IMR-90 (cell line): ENCODE data around the gene STMN1. TPM values are rescaled to one million over a fixed set of nuclear protein-coding genes. Genes with fewer than 3 reads are reported as not detected.
A peak's percentile ranks its signal among the peaks of the same experiment; 100 is the strongest.

Experiments used
- ATAC-seq: fragments of 200-7000 bp; cut with Tn5 transposase; 2 replicates; pipeline ENCODE4 v1.9.1; 2020; ENCODE audit warnings: low read depth, mild to moderate bottlenecking, moderate library complexity
- BruUV-seq: library from RNA; stranded (reverse); fragments of 400-500 nt; replicated peaks from 2 replicates; lab custom pipeline; 2021; lab: Mats Ljungman, UMichigan
- CTCF ChIA-PET: fragments of 300-600 bp; formaldehyde crosslinking; extraction: SDS; loops from one replicate; lab custom pipeline; 2021; ENCODE audit warnings: antibody characterized with exemption; lab: Yijun Ruan, JAX
- POLR2A ChIA-PET: fragments of 300-600 bp; sonication (Branson Sonifier 250); formaldehyde crosslinking; loops from one replicate; lab custom pipeline; 2022; ENCODE audit warnings: antibody characterized with exemption; ENCODE audit not compliant: unreplicated experiment; lab: Charles Lee
- DNase-seq: peaks from one replicate; pipeline ENCODE4 v3.0.0; 2013
- H2AFZ ChIP-seq: replicated peaks from 2 replicates; pipeline ENCODE3; 2013; ENCODE audit warnings: low read length, mild to moderate bottlenecking; ENCODE audit not compliant: poor library complexity
- H2AK5ac ChIP-seq: 2 replicates; pipeline ENCODE4 v1.6.1; 2013; ENCODE audit warnings: low read depth, low read length, inconsistent platforms
- H2AK9ac ChIP-seq: replicated peaks from 2 replicates; pipeline ENCODE3; 2013; ENCODE audit warnings: mild to moderate bottlenecking, low read depth, low read length, moderate library complexity; ENCODE audit not compliant: poor library complexity
- H2BK120ac ChIP-seq: 2 replicates; pipeline ENCODE4 v1.6.1; 2013; ENCODE audit warnings: low read depth, low read length, inconsistent platforms
- H2BK15ac ChIP-seq: 3 replicates; pipeline ENCODE4 v1.6.1; 2013; ENCODE audit warnings: low read depth, low read length, inconsistent platforms
- H2BK20ac ChIP-seq: 2 replicates; pipeline ENCODE4 v1.6.1; 2013; ENCODE audit warnings: low read depth, mild to moderate bottlenecking, inconsistent platforms, low read length, moderate library complexity
- H2BK5ac ChIP-seq: 2 replicates; pipeline ENCODE4 v1.6.1; 2013; ENCODE audit warnings: mild to moderate bottlenecking, low read depth, low read length, inconsistent platforms; ENCODE audit not compliant: poor library complexity, severe bottlenecking
- H3K14ac ChIP-seq: replicated peaks from 2 replicates; pipeline ENCODE4 v1.6.1; 2013; ENCODE audit warnings: low read depth, low read length, inconsistent platforms
- H3K18ac ChIP-seq: 2 replicates; pipeline ENCODE4 v1.6.1; 2013; ENCODE audit warnings: low read depth, low read length, control low read depth
- H3K23ac ChIP-seq: 2 replicates; pipeline ENCODE4 v1.6.1; 2013; ENCODE audit warnings: low read depth, low read length, inconsistent platforms
- H3K27ac ChIP-seq: 2 replicates; pipeline ENCODE4 v1.5.1; 2013; ENCODE audit warnings: mild to moderate bottlenecking, control low read depth, low read length; ENCODE audit not compliant: insufficient read depth
- H3K27me3 ChIP-seq: 2 replicates; pipeline ENCODE4 v1.6.1; 2013; ENCODE audit warnings: low read length; ENCODE audit not compliant: control insufficient read depth, insufficient read depth
- H3K36me3 ChIP-seq: 2 replicates; pipeline ENCODE4 v1.6.1; 2013; ENCODE audit warnings: low read length, mixed read lengths; ENCODE audit not compliant: control insufficient read depth, insufficient read depth
- H3K4ac ChIP-seq: 2 replicates; pipeline ENCODE4 v1.6.1; 2013; ENCODE audit warnings: low read depth, low read length, inconsistent platforms
- H3K4me1 ChIP-seq: 2 replicates; pipeline ENCODE4 v1.6.1; 2013; ENCODE audit warnings: low read length, mixed read lengths; ENCODE audit not compliant: control insufficient read depth, insufficient read depth
- H3K4me2 ChIP-seq: 2 replicates; pipeline ENCODE4 v1.6.1; 2013; ENCODE audit warnings: low read depth, mild to moderate bottlenecking, control low read depth, low read length, moderate library complexity
- H3K4me3 ChIP-seq: 2 replicates; pipeline ENCODE4 v1.5.1; 2013; ENCODE audit warnings: low read depth, mild to moderate bottlenecking, control low read depth, low read length, moderate library complexity; ENCODE audit not compliant: insufficient read depth
- H3K56ac ChIP-seq: 2 replicates; pipeline ENCODE4 v1.6.1; 2013; ENCODE audit warnings: low read length, inconsistent platforms; ENCODE audit not compliant: insufficient read depth; ENCODE audit errors: extremely low read depth
- H3K79me1 ChIP-seq, 2 experiments: 2 replicates each; pipeline ENCODE4 v1.6.1; 2013; ENCODE audit warnings: low read length in 2 of 2, inconsistent platforms in 1 of 2, low read depth in 1 of 2
- H3K9ac ChIP-seq: 2 replicates; pipeline ENCODE4 v1.6.1; 2013; ENCODE audit warnings: low read depth, low read length, control low read depth
- H3K9me1 ChIP-seq: 2 replicates; pipeline ENCODE4 v1.6.1; 2013; ENCODE audit warnings: low read length, inconsistent platforms; ENCODE audit not compliant: insufficient read depth
- H3K9me3 ChIP-seq: 2 replicates; pipeline ENCODE4 v1.6.1; 2013; ENCODE audit warnings: low read length; ENCODE audit not compliant: control insufficient read depth, insufficient read depth
- H4K20me1 ChIP-seq: 2 replicates; pipeline ENCODE4 v1.6.1; 2013; ENCODE audit warnings: low read length, inconsistent platforms; ENCODE audit not compliant: insufficient read depth
- H4K5ac ChIP-seq: 2 replicates; pipeline ENCODE4 v1.6.1; 2013; ENCODE audit warnings: mild to moderate bottlenecking, low read depth, low read length, control low read depth
- H4K8ac ChIP-seq, 2 experiments: 2 replicates each; pipeline ENCODE4 v1.6.1; 2013; ENCODE audit warnings: low read depth in 2 of 2, low read length in 2 of 2, control low read depth in 1 of 2, inconsistent platforms in 1 of 2
- H4K91ac ChIP-seq: 2 replicates; pipeline ENCODE4 v1.6.1; 2013; ENCODE audit warnings: low read depth, low read length, inconsistent platforms; ENCODE audit not compliant: insufficient read depth
- BHLHE40 ChIP-seq: fragments of 150-350 bp; IDR thresholded peaks from 2 replicates; pipeline ENCODE4 v1.6.1; 2016; ENCODE audit warnings: mild to moderate bottlenecking, low read depth, low read length
- CEBPB ChIP-seq: IDR thresholded peaks from 2 replicates; pipeline ENCODE4 v1.6.1; 2012; ENCODE audit warnings: low read depth, low read length, improper control_type of control experiment
- CHD1 ChIP-seq: IDR thresholded peaks from 2 replicates; pipeline ENCODE4 v1.6.1; 2012; ENCODE audit warnings: low read depth, low read length, improper control_type of control experiment
- MAFK ChIP-seq: IDR thresholded peaks from 2 replicates; pipeline ENCODE4 v1.6.1; 2012; ENCODE audit warnings: low read depth, low read length, improper control_type of control experiment
- MAZ ChIP-seq: IDR thresholded peaks from 2 replicates; pipeline ENCODE4 v1.6.1; 2012; ENCODE audit warnings: low read depth, mild to moderate bottlenecking, low read length, improper control_type of control experiment, moderate library complexity, borderline replicate concordance
- MXI1 ChIP-seq: IDR thresholded peaks from 2 replicates; pipeline ENCODE4 v1.6.1; 2012; ENCODE audit warnings: low read depth, mild to moderate bottlenecking, low read length, moderate library complexity, borderline replicate concordance
- RAD21 ChIP-seq: IDR thresholded peaks from 2 replicates; pipeline ENCODE4 v1.6.1; 2012; ENCODE audit warnings: low read length, improper control_type of control experiment
- RCOR1 ChIP-seq: IDR thresholded peaks from 2 replicates; pipeline ENCODE4 v1.6.1; 2012; ENCODE audit warnings: mild to moderate bottlenecking, low read length, improper control_type of control experiment; ENCODE audit not compliant: insufficient replicate concordance
- SMC3 ChIP-seq: fragments of 150-350 bp; IDR thresholded peaks from 2 replicates; pipeline ENCODE4 v1.6.1; 2016; ENCODE audit warnings: low read depth, mild to moderate bottlenecking, antibody characterized with exemption, low read length, moderate library complexity
- WGBS, 2 experiments: methylation state at CpG; one replicate each; pipeline versions ENCODE4 v1.1.5 to v1.1.7; 2013; ENCODE audit warnings: missing lambda C conversion rate in 2 of 2; ENCODE audit not compliant: insufficient read length in 1 of 2; ENCODE audit errors: extremely low coverage in 2 of 2; 5-methylcytosine and 5-hydroxymethylcytosine counted together
- dilution Hi-C: fragments of 300-500 bp; cut with HindIII; formaldehyde crosslinking; loops from one replicate; pipeline ENCODE4 v1.14.3; 2018; ENCODE audit warnings: low sequenced_read_pairs; ENCODE audit not compliant: unreplicated experiment
- in situ Hi-C: fragments of 300-500 bp; cut with MboI; formaldehyde crosslinking; loops from 3 replicates; pipeline ENCODE4 v1.14.3; 2019; ENCODE audit warnings: low sequenced_read_pairs, inconsistent platforms, mixed read lengths
- intact Hi-C: fragments of 100-400 bp; cut with micrococcal nuclease; formaldehyde crosslinking; loops from 2 replicates; pipeline ENCODE4 v1.10.0; 2022
- polyA plus RNA-seq, 3 experiments: library from polyadenylated mRNA; depleted of rRNA; stranded (reverse); fragments of >200 nt; gene quantifications; 2 replicates each; pipeline ENCODE4 v1.2.3, GENCODE V29; 2012; ENCODE audit warnings: low replicate concordance in 1 of 3
- total RNA-seq: library from RNA; depleted of rRNA; stranded (reverse); fragments of >200 nt; gene quantifications from 2 replicates; pipeline ENCODE4 v1.2.3, GENCODE V29; 2012
- TF ChIP-seq, protein P1 (sequence below): conservative IDR thresholded peaks from 2 replicates; pipeline ENCODE4 v1.5.1; 2012; ENCODE audit warnings: mild to moderate bottlenecking, low read depth, low read length, improper control_type of control experiment

STMN1 gene
- total and polyA plus RNA-seq, 2 of the 4 experiments (the other 2 are of a cell fraction): 93.0 to 273 TPM

DNA sequence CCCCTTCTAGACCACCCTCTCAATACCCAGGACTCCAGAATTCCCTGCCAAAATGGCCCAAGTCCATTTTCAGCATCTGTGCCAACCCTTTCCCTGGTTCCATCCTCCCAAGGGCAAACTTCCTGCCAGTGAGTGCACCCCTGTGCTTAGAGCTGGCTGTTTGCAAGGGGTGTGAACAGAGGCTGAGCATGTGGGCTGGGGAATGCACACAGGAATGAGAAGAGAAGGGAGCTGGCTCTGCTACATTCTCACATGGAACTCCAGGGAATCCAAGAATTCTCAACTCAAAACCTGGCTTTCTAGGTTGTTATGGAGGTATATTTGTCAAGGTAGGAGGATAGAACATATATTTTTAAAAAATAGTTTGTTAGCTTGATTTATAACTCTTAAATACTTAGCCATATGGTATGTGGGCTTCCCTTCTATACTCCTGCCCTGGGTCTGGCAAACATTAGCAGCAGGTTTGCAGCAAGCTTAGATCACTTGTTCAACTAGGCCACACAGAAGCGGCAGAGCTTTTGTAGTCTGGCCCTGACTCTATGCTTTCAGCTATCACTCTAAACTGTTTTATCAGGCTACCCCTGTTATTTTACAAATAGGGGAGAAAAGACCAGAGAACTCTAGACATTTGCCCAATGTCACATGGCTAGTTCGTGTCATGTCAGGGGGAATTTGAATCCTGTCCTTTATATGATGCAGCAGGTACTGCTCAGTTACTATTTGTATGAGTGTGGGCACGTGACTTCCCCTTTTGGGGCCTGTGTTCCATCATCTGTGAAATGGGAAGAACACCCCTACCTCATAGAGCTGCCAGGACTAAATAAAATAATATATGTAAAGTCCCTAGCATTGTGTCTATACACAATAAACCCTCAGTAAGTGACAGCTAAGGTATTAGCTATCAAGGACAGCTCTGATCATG is 8.1 kb upstream of the STMN1 start:
- Histone ChIP-seq H3K79me1 (peaks cover 0 to 3% of the 10 kb centered on the region in 2 experiments; a peak in 1 of 4 replicates), H2BK120ac (no peak overlapping the region), H3K18ac (no peak overlapping the region), H3K4me3 (no peak overlapping the region), H3K56ac (no peak overlapping the region), H2BK20ac (peak overlapping the region; percentile 22; the same call in 1 of the 2 replicates), H3K27me3 (no peaks in the 10 kb centered on the region), H3K9me1 (peaks cover 8% of the 10 kb centered on the region; the same call in 1 of the 2 replicates), H3K14ac (0 out of 2 replicates have a peak overlapping the region, but pooled peaks have one; percentile 21), H4K20me1 (no peaks in the 10 kb centered on the region), H4K5ac (no peak overlapping the region), H3K9me3 (no peaks in the 10 kb centered on the region), H2BK5ac (no peak overlapping the region), H4K91ac (no peak overlapping the region), H2AK5ac (no peak overlapping the region), H2AK9ac (peak overlapping the region; percentile 81), H3K36me3 (no peaks in the 10 kb centered on the region), H3K4me2 (no peak overlapping the region), H3K23ac (0 out of 2 replicates have a peak overlapping the region, but pooled peaks have one; percentile 33), H2AFZ (peak overlapping the region; percentile 61), H2BK15ac (no peak overlapping the region), H3K4ac (0 out of 2 replicates have a peak overlapping the region, but pooled peaks have one; percentile 26), H3K27ac (no peak overlapping the region), H3K9ac (no peak overlapping the region), H4K8ac (peak overlapping the region in 1 of 2 experiments; percentile 22; a peak in 1 of 4 replicates), H3K4me1 (peaks cover 8% of the 10 kb centered on the region; the same call in 1 of the 2 replicates)
- TF ChIP-seq CEBPB (no peak), BHLHE40 (no peak), CHD1 (no peak), SMC3 (no peak), MAFK (no peak), RAD21 (no peak), MXI1 (no peak), MAZ (no peak), RCOR1 (no peak)
- TF ChIP-seq, protein P1, sequence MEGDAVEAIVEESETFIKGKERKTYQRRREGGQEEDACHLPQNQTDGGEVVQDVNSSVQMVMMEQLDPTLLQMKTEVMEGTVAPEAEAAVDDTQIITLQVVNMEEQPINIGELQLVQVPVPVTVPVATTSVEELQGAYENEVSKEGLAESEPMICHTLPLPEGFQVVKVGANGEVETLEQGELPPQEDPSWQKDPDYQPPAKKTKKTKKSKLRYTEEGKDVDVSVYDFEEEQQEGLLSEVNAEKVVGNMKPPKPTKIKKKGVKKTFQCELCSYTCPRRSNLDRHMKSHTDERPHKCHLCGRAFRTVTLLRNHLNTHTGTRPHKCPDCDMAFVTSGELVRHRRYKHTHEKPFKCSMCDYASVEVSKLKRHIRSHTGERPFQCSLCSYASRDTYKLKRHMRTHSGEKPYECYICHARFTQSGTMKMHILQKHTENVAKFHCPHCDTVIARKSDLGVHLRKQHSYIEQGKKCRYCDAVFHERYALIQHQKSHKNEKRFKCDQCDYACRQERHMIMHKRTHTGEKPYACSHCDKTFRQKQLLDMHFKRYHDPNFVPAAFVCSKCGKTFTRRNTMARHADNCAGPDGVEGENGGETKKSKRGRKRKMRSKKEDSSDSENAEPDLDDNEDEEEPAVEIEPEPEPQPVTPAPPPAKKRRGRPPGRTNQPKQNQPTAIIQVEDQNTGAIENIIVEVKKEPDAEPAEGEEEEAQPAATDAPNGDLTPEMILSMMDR: no peak
- intact Hi-C loops (no loop called here), dilution Hi-C loops (no loop called here), in situ Hi-C loops (no loop called here)
- ChIA-PET CTCF (interaction anchor here (0.8 to 1.8 kb wide), 3 partner anchors 11 to 74 kb away, joined by 3 to 4 read pairs (median 3); no protein-coding TSS in a partner anchor), POLR2A (interaction anchor here (0.6 kb wide), 1 partner anchor 85 kb away, joined by 4 read pairs; no protein-coding TSS in a partner anchor)
- DNase-seq: peak; percentile 31
- ATAC-seq: peak; percentile 68
- no CpG with 5 or more reads among the region's 3 CpGs for WGBS, 2 experiments
- no TSS peak for BruUV-seq
